Measurements from ENCODE around the gene DCLK1. TPM values are rescaled to one million over a fixed set of nuclear protein-coding genes. Genes with fewer than 3 reads are reported as not detected.

DCLK1 gene
- total and polyA plus RNA-seq, 8 donors = 10.5 to 20.5 (median 12.8) TPM

DNA sequence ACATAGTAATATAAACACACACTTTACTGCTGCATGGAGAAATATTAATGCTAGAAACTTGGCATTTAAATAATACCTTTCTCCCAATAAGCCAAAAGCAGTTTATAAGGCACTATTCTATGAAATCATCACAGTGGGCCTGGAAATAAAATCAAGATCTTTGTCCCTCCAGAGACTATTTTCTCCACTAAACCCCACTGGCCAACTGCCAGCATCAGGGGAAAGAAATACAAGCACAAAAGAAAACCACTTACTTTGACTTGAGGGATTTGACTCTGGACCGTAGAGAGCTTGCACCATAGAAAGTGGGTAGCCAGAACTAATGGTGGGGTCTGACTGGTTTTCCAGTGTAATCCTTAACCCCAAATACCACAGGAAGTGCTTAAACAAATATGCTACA is 71.9 kb downstream of the DCLK1 start:
- intact Hi-C loops (cut with DNase I) = no loop called here

DNA sequence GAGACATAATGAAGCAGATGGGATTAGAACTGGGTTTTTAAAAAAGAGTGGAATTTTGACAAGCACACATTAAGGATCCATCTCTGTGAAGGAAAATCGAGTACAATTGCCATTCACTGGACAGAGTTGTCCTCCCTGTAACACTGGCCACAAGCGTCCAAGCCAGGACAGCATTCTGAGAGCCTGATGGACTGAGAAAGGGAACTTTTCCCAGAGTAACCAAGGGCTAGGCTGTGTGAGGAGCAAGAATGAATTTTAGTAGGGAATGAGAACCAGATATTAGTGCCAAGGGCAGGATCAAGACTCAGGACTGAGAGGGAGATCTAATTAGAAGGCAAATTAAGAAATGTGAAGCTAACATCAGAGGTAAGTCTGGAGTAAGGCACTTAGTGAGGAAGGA is 73.1 kb downstream of the DCLK1 start:
- TF ChIP-seq, protein P1, sequence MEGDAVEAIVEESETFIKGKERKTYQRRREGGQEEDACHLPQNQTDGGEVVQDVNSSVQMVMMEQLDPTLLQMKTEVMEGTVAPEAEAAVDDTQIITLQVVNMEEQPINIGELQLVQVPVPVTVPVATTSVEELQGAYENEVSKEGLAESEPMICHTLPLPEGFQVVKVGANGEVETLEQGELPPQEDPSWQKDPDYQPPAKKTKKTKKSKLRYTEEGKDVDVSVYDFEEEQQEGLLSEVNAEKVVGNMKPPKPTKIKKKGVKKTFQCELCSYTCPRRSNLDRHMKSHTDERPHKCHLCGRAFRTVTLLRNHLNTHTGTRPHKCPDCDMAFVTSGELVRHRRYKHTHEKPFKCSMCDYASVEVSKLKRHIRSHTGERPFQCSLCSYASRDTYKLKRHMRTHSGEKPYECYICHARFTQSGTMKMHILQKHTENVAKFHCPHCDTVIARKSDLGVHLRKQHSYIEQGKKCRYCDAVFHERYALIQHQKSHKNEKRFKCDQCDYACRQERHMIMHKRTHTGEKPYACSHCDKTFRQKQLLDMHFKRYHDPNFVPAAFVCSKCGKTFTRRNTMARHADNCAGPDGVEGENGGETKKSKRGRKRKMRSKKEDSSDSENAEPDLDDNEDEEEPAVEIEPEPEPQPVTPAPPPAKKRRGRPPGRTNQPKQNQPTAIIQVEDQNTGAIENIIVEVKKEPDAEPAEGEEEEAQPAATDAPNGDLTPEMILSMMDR (IDR thresholded peaks at IDR 0.05) = no peak
- Histone ChIP-seq H3K27ac (no peak overlapping the region), H3K4me3 (no peak overlapping the region), H3K4me1 (no peaks in the 10 kb centered on the region), H3K36me3 (no peaks in the 10 kb centered on the region), H3K9me3 (no peaks in the 10 kb centered on the region), H3K27me3 (no peaks in the 10 kb centered on the region)
- intact Hi-C loops (cut with DNase I) = no loop called here
- no peak for ATAC-seq
- DNase-seq = no peak

More for the DNA sequence above, 71.9 kb downstream of the DCLK1 start:
- no peak overlapping the region for H3K4me3 ChIP-seq
- ATAC-seq (no peak), DNase-seq (no peak)
- TF ChIP-seq, protein P1 (IDR thresholded peaks at IDR 0.05) = no peak
- H3K4me1 ChIP-seq = no peaks in the 10 kb centered on the region
- no peaks in the 10 kb centered on the region for H3K9me3 ChIP-seq
- no peaks in the 10 kb centered on the region for H3K36me3 ChIP-seq
- no peaks in the 10 kb centered on the region for H3K27me3 ChIP-seq
- H3K27ac ChIP-seq = no peak overlapping the region

DNA sequence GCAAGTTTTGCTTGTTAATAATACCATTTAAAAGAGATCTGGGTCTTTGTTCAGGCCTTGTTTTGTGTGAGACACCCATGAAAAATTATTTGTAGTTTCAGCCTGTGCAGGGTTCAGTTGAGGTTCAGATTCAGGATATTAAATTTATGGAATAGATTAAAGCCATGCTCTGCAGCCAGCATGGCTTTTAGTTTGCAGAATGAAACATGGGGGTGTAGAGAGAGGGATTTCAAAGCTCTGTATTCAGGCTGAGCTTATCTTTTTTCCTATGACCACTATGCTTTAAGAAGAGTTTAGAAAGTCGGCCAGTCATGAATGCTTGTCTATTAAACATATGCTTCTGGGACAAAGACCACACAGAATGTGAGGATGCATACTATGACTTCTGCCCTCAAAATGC is 73.6 kb downstream of the DCLK1 start:
- H3K27ac ChIP-seq = no peak overlapping the region
- DNase-seq (no peak), ATAC-seq (no peak)
- H3K4me1 ChIP-seq = no peaks in the 10 kb centered on the region
- H3K9me3 ChIP-seq = no peaks in the 10 kb centered on the region
- no peaks in the 10 kb centered on the region for H3K36me3 ChIP-seq
- intact Hi-C loops (cut with DNase I) = no loop called here
- no peak overlapping the region for H3K4me3 ChIP-seq
- no peaks in the 10 kb centered on the region for H3K27me3 ChIP-seq
- TF ChIP-seq, protein P1 (IDR thresholded peaks at IDR 0.05) = no peak

DNA sequence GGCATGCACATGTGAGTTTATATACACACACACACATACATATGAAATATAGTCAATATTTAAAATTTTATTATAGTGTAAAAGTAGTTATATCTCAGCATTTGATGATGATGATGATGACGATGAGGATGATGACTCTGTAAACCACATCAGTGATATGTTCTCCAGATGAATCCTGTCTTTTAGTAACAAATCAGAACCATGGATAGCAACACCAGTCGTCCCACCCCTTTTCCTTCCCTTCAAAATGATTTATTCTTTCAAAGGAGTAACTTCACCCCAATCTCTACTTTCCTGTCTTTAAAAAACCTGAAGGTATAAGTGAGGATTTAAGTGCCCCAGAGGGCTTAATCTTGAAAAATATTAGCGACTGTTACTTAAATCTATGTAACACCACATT is 74.1 kb downstream of the DCLK1 start:
- intact Hi-C loops (cut with DNase I) = no loop called here
- no peak for ATAC-seq
- DNase-seq = no peak

DNA sequence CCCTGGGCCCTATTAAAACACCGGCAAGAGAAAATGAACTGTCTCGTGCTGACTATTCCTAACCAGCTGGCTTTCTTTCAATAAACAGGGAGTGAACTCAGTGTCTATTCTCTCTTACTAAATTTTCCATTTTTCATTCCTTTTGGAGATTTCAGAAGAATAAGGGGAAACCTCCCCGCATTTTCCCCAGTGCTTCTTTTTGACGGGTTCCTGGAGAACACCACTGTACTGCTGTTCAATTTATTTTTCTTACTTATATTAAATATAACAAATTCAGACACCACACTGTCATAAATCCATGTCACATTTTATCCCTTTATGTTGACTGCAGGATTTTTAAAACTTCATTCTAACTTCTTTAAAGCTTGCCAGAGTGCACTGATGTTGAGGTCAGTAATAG is 75.8 kb downstream of the DCLK1 start:
- intact Hi-C loops (cut with DNase I) = no loop called here
- H3K4me3 ChIP-seq = no peak overlapping the region
- H3K4me1 ChIP-seq = no peaks in the 10 kb centered on the region
- H3K9me3 ChIP-seq = no peaks in the 10 kb centered on the region
- no peaks in the 10 kb centered on the region for H3K27me3 ChIP-seq
- TF ChIP-seq, protein P1 (IDR thresholded peaks at IDR 0.05) = no peak
- no peaks in the 10 kb centered on the region for H3K36me3 ChIP-seq
- H3K27ac ChIP-seq = no peak overlapping the region
- DNase-seq = no peak
- no peak for ATAC-seq

More for the DNA sequence above, 74.1 kb downstream of the DCLK1 start:
- Histone ChIP-seq H3K4me1 (no peaks in the 10 kb centered on the region), H3K36me3 (no peaks in the 10 kb centered on the region), H3K9me3 (no peaks in the 10 kb centered on the region), H3K27me3 (no peaks in the 10 kb centered on the region), H3K4me3 (no peak overlapping the region), H3K27ac (no peak overlapping the region)
- TF ChIP-seq, protein P1 (IDR thresholded peaks at IDR 0.05) = no peak

All from left lung (tissue), 10 donors.